Peyer's patch (tissue), 4 donors: ENCODE measurements around the gene DDX41.

ENCODE experiments used
- POLR2A ChIP-seq, 2 donors: fragments of 450-650 bp; IDR thresholded peaks; one replicate each; pipeline ENCODE4 v1.5.1; 2017; ENCODE audit warnings: antibody characterized with exemption in 2 of 2, mild to moderate bottlenecking in 2 of 2, moderate library complexity in 2 of 2
- TF ChIP-seq, protein P1 (sequence below), 6 experiments: fragments of 450-650 bp in 4 of 6; fragments of 200-600 bp in 2 of 6; sonication (generic) in 1 of 6; IDR thresholded peaks; one replicate each; pipeline ENCODE4 v1.5.1; 2017 to 2019; ENCODE audit warnings: antibody characterized with exemption in 6 of 6, mild to moderate bottlenecking in 3 of 6, moderate library complexity in 1 of 6

DNA sequence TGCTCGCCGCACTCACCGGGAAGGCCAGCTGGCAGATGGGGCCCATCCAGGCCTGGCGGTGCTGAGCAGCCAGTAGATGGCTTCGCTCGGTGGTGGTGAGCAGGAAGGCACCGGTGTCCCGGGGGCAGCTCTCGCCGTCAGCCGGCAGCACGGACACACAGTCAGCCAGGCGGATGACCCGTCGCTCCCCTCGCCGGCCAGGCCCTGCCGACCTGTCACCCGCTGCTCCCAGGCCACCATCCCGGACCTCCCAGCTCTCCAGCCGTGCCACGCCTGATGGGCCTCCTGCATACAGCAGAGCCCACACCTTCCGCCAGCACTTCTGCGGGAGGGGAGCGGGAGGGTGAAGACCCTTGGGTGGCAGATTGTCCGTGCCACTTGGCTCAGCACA is 8.5 kb downstream of the DDX41 start:
- TF ChIP-seq, protein P1, sequence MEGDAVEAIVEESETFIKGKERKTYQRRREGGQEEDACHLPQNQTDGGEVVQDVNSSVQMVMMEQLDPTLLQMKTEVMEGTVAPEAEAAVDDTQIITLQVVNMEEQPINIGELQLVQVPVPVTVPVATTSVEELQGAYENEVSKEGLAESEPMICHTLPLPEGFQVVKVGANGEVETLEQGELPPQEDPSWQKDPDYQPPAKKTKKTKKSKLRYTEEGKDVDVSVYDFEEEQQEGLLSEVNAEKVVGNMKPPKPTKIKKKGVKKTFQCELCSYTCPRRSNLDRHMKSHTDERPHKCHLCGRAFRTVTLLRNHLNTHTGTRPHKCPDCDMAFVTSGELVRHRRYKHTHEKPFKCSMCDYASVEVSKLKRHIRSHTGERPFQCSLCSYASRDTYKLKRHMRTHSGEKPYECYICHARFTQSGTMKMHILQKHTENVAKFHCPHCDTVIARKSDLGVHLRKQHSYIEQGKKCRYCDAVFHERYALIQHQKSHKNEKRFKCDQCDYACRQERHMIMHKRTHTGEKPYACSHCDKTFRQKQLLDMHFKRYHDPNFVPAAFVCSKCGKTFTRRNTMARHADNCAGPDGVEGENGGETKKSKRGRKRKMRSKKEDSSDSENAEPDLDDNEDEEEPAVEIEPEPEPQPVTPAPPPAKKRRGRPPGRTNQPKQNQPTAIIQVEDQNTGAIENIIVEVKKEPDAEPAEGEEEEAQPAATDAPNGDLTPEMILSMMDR (IDR thresholded peaks at IDR 0.05) = no peak
- TF ChIP-seq POLR2A (IDR thresholded peaks at IDR 0.05) = no peak
